ENCODE results near the gene HS3ST1.

HS3ST1 gene

GRCh38 chr4:11344916-11345315 is 83.8 kb downstream of the HS3ST1 start:
- TF ChIP-seq SNAI2 (CRISPR knock-in tag; IDR thresholded peaks at IDR 0.05): no peak
- TF ChIP-seq POU6F1 (CRISPR knock-in tag; IDR thresholded peaks at IDR 0.05; ENCODE audit: borderline replicate concordance, low read depth): no peak
- no peak for TF ChIP-seq RARB (CRISPR knock-in tag; IDR thresholded peaks at IDR 0.05)
- TF ChIP-seq CSDC2 (CRISPR knock-in tag; IDR thresholded peaks at IDR 0.05): no peak
- no peak for TF ChIP-seq OSR1 (CRISPR knock-in tag; IDR thresholded peaks at IDR 0.05)
- no peak for TF ChIP-seq ZNF8 (CRISPR knock-in tag; IDR thresholded peaks at IDR 0.05)
- TF ChIP-seq CSRNP3 (CRISPR knock-in tag; IDR thresholded peaks at IDR 0.05): no peak
- no peak for TF ChIP-seq PATZ1 (CRISPR knock-in tag; IDR thresholded peaks at IDR 0.05; ENCODE audit: borderline replicate concordance)
- no peak for TF ChIP-seq TSHZ2 (CRISPR knock-in tag; IDR thresholded peaks at IDR 0.05)
- no peak for TF ChIP-seq ZNF565 (CRISPR knock-in tag; conservative IDR thresholded peaks at IDR 0.05; ENCODE audit: low read depth)
- no peak for TF ChIP-seq PPARA (CRISPR knock-in tag; IDR thresholded peaks at IDR 0.05; ENCODE audit: borderline replicate concordance)
- TF ChIP-seq ISL1 (CRISPR knock-in tag; IDR thresholded peaks at IDR 0.05): no peak
- TF ChIP-seq CREB5 (CRISPR knock-in tag; IDR thresholded peaks at IDR 0.05; ENCODE audit: low read depth): no peak
- no peak for TF ChIP-seq ZC3H10 (CRISPR knock-in tag; IDR thresholded peaks at IDR 0.05)
- TF ChIP-seq GLIS3 (CRISPR knock-in tag; IDR thresholded peaks at IDR 0.05): no peak
- no peak for TF ChIP-seq ARNTL (CRISPR knock-in tag; IDR thresholded peaks at IDR 0.05; ENCODE audit: borderline replicate concordance, low read depth)
- TF ChIP-seq ZFP3 (CRISPR knock-in tag; IDR thresholded peaks at IDR 0.05): no peak
- no peak for TF ChIP-seq TCF4 (CRISPR knock-in tag; IDR thresholded peaks at IDR 0.05; ENCODE audit: borderline replicate concordance)
- TF ChIP-seq ZFP30 (CRISPR knock-in tag; IDR thresholded peaks at IDR 0.05): no peak
- no peak for TF ChIP-seq ZNF70 (CRISPR knock-in tag; IDR thresholded peaks at IDR 0.05)
- no peak for ATAC-seq

GRCh38 chr4:11343536-11343935 is 85.2 kb downstream of the HS3ST1 start:
- no peak for ATAC-seq
- TF ChIP-seq ZFP30 (CRISPR knock-in tag; IDR thresholded peaks at IDR 0.05) (no peak), ISL1 (CRISPR knock-in tag; IDR thresholded peaks at IDR 0.05) (no peak)

All from SK-N-SH treated with all-trans-retinoic acid at 6 μM for 48 hours (cell line).